ENCODE results near the gene GRAMD2B.
"Not testable (repeated sequence)": the region's sequence is repeated elsewhere in the genome, so short reads cannot be mapped to it uniquely, and the experiment has no call there.

Gene GRAMD2B

DNA sequence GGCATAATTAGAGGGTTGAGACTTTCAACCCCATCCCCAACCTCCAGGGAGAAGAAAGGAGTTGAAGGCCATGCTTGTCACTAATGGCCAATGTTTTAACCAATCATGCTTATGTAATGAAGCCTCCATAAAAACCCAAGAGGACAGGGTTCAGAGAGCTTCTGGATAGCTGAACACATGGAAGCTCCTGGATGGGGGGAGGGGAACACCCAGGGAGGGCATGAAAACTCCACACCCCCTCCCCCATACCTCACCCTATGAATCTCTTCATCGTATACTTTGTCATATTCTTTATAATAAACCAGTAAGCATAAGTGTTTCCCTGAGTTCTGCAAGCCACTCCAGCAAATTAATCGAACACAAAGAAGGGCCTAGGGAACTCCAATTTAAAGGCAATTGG is 90.1 kb downstream of the GRAMD2B start:
- no peaks in the 10 kb centered on the region for H3K9me3 Mint-ChIP-seq

DNA sequence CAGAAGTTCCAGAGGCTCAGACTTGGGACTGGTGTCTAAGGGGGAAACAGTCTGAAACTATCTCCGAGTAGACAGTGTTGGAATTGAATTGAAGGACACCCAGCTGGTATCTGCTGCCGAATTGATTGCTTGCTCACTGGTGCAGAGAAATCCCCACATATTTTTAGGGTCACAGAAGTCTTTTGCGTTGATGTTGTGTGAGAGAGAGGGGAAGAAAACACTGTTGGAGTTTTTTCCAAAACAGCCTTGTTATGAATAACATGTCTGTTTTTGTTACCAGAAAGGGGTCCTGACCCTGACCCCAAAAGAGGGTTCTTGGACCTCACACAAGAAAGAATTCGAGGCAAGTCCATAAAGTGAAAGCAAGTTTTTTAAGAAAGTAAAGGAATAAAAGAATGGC is 90.5 kb downstream of the GRAMD2B start:
- DNase-seq (ENCODE audit: low spot score in 2 of 2): no peak
- no peaks in the 10 kb centered on the region for H3K9me3 Mint-ChIP-seq
- no peak for ATAC-seq (replicated peaks; ENCODE audit: extremely low read depth, poor library complexity, severe bottlenecking)
- no peak overlapping the region for H3K27ac Mint-ChIP-seq (ENCODE audit: low read depth)
- H3K27me3 Mint-ChIP-seq: no peaks in the 10 kb centered on the region
- H3K4me1 Mint-ChIP-seq: peaks cover 6% of the 10 kb centered on the region
- no peaks in the 10 kb centered on the region for H3K36me3 Mint-ChIP-seq (ENCODE audit: insufficient read depth)
- H3K4me3 Mint-ChIP-seq: no peak overlapping the region

More for the DNA sequence above, 90.1 kb downstream of the GRAMD2B start:
- Mint-ChIP-seq H3K36me3 (ENCODE audit: insufficient read depth) (no peaks in the 10 kb centered on the region), H3K27ac (ENCODE audit: low read depth) (no peak overlapping the region), H3K4me1 (peaks cover 10% of the 10 kb centered on the region), H3K4me3 (no peak overlapping the region), H3K27me3 (no peaks in the 10 kb centered on the region)
- ATAC-seq (replicated peaks; ENCODE audit: extremely low read depth, poor library complexity, severe bottlenecking) (no peak), DNase-seq (ENCODE audit: low spot score in 2 of 2) (no peak)

DNA sequence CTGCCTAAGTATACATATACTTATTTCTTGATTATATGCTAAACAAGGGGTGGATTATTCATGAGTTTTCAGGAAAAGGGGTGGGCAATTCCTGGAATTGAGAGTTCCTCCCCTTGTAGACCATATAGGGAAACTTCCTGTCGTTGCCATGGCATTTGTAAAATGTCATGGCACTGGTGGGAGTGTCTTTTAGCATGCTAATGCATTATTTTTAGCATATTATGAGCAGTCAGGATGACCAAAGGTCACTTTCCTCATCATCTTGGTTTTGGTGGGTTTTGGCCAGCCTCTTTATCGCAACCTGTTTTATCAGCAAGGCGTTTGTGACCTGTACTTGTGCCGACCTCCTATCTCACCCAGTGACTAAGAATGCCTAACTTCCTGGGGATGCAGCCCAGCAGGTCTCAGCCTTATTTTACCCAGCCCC is 90.9 kb downstream of the GRAMD2B start:
- no peak for ATAC-seq (replicated peaks; ENCODE audit: extremely low read depth, poor library complexity, severe bottlenecking)
- peaks cover under 1% of the 10 kb centered on the region for H3K27me3 Mint-ChIP-seq

DNA sequence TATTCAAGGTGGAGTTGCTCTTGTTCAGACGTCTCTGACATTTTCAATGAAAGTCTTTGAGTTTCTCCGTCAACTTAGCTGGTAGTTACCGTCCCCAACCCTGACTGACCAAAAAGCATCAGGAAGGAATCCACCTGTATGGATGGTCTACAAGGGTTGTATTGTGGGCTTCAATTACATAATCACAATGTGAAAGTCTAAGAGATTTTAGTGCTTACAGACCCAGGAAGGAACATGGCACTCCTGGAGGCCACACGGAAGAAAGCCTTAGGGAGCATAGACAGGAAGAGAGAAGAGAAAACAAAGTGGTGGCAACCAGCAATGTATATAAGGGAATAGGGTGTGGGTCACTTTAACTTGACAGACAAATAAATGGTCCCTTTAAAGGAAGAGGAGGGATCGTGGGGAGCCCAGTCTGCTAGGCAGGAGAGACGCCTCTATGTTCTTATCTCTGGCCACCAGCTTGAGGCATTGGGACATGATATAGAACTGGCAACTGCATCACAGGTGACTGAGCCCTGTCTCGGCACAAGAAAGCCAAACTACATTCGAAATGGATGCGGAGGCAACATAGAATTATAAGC is 91.4 kb downstream of the GRAMD2B start:
- peaks cover 5% of the 10 kb centered on the region for H3K27me3 Mint-ChIP-seq
- H3K4me3 Mint-ChIP-seq: no peak overlapping the region
- no peaks in the 10 kb centered on the region for H3K36me3 Mint-ChIP-seq (ENCODE audit: insufficient read depth)
- H3K4me1 Mint-ChIP-seq: no peaks in the 10 kb centered on the region
- no peaks in the 10 kb centered on the region for H3K9me3 Mint-ChIP-seq
- no peak overlapping the region for H3K27ac Mint-ChIP-seq (ENCODE audit: low read depth)
- ATAC-seq (replicated peaks; ENCODE audit: extremely low read depth, poor library complexity, severe bottlenecking) (no peak), DNase-seq (ENCODE audit: low spot score in 2 of 2) (no peak)

More for the DNA sequence above, 90.9 kb downstream of the GRAMD2B start:
- Mint-ChIP-seq H3K4me3 (no peak overlapping the region), H3K4me1 (peaks cover 2% of the 10 kb centered on the region), H3K9me3 (no peaks in the 10 kb centered on the region), H3K27ac (ENCODE audit: low read depth) (no peak overlapping the region), H3K36me3 (ENCODE audit: insufficient read depth) (no peaks in the 10 kb centered on the region)
- DNase-seq (ENCODE audit: low spot score in 2 of 2): no peak

DNA sequence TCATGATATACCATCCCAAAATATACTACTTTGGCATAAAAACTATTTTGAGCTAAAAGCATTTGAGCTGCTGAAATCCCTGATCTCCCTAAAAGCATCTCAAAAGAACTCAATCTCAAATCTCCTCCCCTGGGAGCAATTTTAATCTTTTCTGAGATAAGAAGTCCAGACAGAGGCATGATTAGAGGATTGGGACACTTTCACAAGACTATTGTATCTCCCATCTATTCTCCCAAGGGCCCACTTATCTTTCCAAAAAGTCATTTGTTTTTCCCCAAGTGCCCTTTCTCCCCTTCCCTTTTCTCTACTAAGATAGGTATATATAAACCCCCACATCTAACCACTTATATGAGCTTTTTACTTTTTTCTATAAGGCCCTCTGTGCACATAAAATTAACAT is 92.1 kb downstream of the GRAMD2B start:
- H3K4me3 Mint-ChIP-seq: no peak overlapping the region
- no peaks in the 10 kb centered on the region for H3K9me3 Mint-ChIP-seq
- H3K4me1 Mint-ChIP-seq: no peaks in the 10 kb centered on the region
- no peak overlapping the region for H3K27ac Mint-ChIP-seq (ENCODE audit: low read depth)
- peaks cover 11% of the 10 kb centered on the region for H3K27me3 Mint-ChIP-seq
- DNase-seq (ENCODE audit: low spot score in 2 of 2) (no peak), ATAC-seq (replicated peaks; ENCODE audit: extremely low read depth, poor library complexity, severe bottlenecking) (no peak)
- no peaks in the 10 kb centered on the region for H3K36me3 Mint-ChIP-seq (ENCODE audit: insufficient read depth)

DNA sequence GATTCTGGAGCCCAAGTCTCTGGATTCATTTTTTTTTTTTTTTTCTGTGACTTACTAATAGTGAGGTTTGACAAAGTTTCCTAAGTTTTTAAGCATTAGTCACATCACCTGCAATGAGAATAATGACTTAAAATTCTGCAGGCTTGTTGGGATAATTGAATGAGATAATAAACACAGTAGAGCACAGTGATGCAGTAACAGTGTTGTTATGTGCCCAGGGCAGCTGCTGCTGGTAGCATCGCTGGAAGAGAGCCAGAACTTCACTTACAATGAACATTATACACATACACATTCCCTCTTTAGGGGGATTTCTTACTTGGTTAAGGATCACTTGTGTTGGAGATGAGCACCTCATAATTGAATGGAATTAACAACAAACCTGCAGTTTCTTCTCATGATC is 92.9 kb downstream of the GRAMD2B start:
- no peaks in the 10 kb centered on the region for H3K36me3 Mint-ChIP-seq (ENCODE audit: insufficient read depth)
- no peak for DNase-seq (ENCODE audit: low spot score in 2 of 2)
- ATAC-seq (replicated peaks; ENCODE audit: extremely low read depth, poor library complexity, severe bottlenecking): no peak
- peaks cover 11% of the 10 kb centered on the region for H3K27me3 Mint-ChIP-seq
- H3K4me1 Mint-ChIP-seq: no peaks in the 10 kb centered on the region
- H3K9me3 Mint-ChIP-seq: no peaks in the 10 kb centered on the region
- H3K4me3 Mint-ChIP-seq: no peak overlapping the region
- no peak overlapping the region for H3K27ac Mint-ChIP-seq (ENCODE audit: low read depth)

DNA sequence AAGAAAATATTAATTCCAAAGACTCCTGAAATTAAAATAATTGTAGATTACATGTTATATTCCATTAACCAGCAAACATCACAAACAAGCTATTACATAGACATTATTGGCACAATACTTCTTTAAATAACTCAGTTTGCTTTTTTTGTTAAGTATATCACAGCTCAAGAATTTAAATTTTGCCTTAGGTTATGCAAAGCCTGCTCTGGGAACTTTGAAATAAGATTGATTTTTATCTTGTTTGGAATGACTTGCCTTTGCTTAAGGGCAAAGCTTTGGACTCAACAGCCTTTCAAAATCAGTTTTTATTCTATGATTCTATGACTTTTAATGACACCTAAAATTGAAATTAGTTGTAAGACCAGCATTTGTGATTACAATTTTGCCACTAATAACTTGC is 93.6 kb downstream of the GRAMD2B start:
- H3K27ac Mint-ChIP-seq (ENCODE audit: low read depth): no peak overlapping the region
- no peaks in the 10 kb centered on the region for H3K9me3 Mint-ChIP-seq
- no peak overlapping the region for H3K4me3 Mint-ChIP-seq
- H3K36me3 Mint-ChIP-seq (ENCODE audit: insufficient read depth): no peaks in the 10 kb centered on the region
- DNase-seq (ENCODE audit: low spot score in 2 of 2) (no peak), ATAC-seq (replicated peaks; ENCODE audit: extremely low read depth, poor library complexity, severe bottlenecking) (no peak)
- peaks cover 11% of the 10 kb centered on the region for H3K27me3 Mint-ChIP-seq
- H3K4me1 Mint-ChIP-seq: no peaks in the 10 kb centered on the region

DNA sequence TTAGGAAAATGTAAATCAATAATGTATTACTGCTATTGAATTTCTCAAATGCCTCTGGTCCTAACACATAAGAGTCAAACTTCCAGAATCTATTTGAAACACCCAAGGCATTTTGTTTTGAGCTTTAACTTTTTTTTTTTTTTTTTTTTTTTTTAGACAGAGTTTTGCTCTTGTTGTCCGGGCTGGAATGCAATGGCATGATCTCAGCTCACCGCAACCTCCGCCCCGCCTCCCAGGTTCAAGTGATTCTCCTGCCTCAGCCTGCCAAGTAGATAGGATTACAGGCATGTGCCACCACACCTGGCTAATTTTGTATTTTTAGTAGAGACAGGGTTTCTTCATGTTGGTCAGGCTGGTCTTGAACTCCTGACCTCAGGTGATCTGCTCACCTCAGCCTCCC is 96.0 kb downstream of the GRAMD2B start:
- H3K9me3 Mint-ChIP-seq; H3K4me1 Mint-ChIP-seq; ATAC-seq (replicated peaks; ENCODE audit: extremely low read depth, poor library complexity, severe bottlenecking); H3K27ac Mint-ChIP-seq (ENCODE audit: low read depth); DNase-seq (ENCODE audit: low spot score in 2 of 2); H3K4me3 Mint-ChIP-seq; H3K36me3 Mint-ChIP-seq (ENCODE audit: insufficient read depth): not testable (repeated sequence)
- H3K27me3 Mint-ChIP-seq: peaks cover 11% of the 10 kb centered on the region

DNA sequence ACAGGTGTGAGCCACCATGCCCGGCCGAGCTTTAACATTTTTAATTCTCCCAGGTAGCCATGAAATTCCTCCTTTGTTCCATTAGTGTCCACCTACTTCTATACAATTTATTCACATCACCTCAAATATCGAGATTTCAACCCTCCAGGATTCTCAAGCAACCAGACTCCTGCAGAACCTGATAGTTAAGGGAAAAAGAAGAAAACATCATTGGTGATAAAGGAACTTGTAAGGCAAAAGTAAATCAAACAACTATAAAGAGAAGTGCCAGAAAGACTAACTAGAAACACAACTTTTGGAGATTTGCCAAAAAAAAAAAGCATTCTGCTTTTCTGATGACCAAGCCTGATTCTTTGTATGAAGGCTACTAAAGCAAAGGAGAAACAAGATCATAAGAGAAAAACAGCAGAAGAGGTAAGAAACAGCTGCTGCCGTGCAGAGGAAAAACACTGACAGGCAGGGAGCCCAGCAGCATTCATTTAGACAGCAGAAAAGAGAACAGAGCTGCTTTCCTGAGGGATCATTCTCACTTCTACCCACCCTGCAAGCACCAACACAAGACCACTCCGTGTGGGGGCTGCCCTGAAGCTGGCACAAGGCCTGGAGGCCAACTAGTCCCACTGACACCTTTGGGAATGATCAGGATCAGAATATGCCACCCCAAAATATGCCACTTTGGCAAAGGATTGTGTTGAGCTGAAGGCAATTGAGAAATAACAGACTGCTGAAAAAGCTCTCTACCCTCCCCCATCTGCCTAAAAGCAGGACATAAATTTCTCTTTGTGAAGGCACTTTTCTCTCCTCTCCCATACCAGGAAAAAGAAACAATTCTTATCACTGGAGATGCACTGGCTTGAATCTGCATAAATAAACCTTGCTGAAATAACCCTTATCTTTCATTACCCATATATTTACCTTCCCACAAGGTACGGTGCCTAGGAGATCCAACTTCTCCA is 96.7 kb downstream of the GRAMD2B start:
- Mint-ChIP-seq H3K9me3 (no peaks in the 10 kb centered on the region), H3K27me3 (peaks cover 11% of the 10 kb centered on the region), H3K27ac (ENCODE audit: low read depth) (no peak overlapping the region), H3K4me1 (no peaks in the 10 kb centered on the region), H3K36me3 (ENCODE audit: insufficient read depth) (no peaks in the 10 kb centered on the region), H3K4me3 (no peak overlapping the region)
- DNase-seq (ENCODE audit: low spot score in 2 of 2) (no peak), ATAC-seq (replicated peaks; ENCODE audit: extremely low read depth, poor library complexity, severe bottlenecking) (no peak)

DNA sequence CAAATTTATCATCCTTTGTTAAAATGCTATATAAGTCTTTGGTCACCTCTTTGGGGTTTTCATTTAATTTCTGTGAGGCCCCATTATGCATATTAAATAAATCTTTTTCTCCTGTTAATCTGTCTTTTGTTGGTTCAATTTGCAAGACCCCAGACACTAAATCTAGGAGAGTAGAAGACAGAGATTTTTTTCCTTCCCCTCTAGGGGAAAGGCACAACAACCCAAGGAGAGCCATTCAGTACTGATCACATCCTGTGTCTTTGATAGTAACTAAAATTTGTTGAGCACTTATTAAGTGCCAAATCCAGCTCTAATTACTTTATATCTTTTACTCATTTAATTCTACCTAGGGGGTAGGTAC is 97.4 kb downstream of the GRAMD2B start:
- H3K4me3 Mint-ChIP-seq: no peak overlapping the region
- no peak overlapping the region for H3K27ac Mint-ChIP-seq (ENCODE audit: low read depth)
- H3K9me3 Mint-ChIP-seq: no peaks in the 10 kb centered on the region
- peaks cover 12% of the 10 kb centered on the region for H3K27me3 Mint-ChIP-seq
- DNase-seq (ENCODE audit: low spot score in 2 of 2): no peak
- H3K36me3 Mint-ChIP-seq (ENCODE audit: insufficient read depth): no peaks in the 10 kb centered on the region
- ATAC-seq (replicated peaks; ENCODE audit: extremely low read depth, poor library complexity, severe bottlenecking): no peak
- no peaks in the 10 kb centered on the region for H3K4me1 Mint-ChIP-seq

DNA sequence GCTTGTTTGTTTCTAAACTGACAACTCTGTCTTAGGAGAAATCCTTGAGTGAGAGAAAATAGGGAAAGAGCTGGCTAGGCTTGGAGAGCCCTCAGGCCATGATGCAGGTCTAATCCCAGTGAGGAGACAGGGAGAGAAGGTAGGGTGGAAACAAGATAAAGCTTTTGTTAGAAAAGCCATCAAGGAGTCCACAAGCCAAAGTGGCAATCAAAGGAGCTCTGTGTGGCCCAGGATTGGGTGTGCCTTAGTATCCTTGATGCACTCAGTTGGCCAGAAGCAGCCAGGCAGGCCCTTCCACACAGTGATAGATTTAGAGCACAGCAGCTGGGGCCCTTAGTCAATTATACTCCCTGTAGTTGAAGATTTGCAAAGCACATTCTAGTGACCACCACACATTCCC is 97.9 kb downstream of the GRAMD2B start:
- ATAC-seq (replicated peaks; ENCODE audit: extremely low read depth, poor library complexity, severe bottlenecking) (no peak), DNase-seq (ENCODE audit: low spot score in 2 of 2) (no peak)
- Mint-ChIP-seq H3K4me1 (no peaks in the 10 kb centered on the region), H3K36me3 (ENCODE audit: insufficient read depth) (no peaks in the 10 kb centered on the region), H3K27me3 (peaks cover 18% of the 10 kb centered on the region), H3K27ac (ENCODE audit: low read depth) (no peak overlapping the region), H3K9me3 (no peaks in the 10 kb centered on the region), H3K4me3 (no peak overlapping the region)

DNA sequence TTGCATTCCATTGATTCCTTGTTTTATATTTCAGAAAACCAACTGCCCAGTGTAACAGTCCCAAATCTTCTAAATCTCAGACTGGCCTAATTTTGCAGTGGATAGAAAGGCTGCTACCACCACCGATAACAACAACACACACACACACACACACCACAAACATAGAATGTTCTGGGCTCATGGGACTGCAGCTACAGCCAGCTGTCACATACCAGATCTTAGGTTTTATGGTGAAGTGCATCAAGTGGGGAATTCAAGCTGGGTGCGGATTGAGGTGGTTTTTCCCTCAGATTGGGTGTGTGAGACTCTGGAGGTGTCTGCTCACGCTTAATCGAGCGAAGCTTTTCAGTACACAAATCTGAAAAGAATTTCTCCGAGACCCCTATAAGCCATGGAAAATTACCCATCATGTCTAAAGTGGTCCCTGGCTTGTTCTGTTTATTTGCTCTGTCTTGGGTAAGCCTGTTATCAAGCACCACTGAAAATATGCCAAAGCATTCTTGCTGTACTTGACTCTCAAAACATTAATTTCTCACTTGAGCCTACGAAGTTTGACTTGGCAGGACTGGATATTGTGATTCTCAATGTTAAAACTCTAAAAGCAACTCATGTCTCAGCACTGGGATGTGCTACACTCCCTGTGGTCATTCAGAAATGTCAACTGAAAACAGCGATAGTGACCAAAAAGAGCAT is 100.8 kb downstream of the GRAMD2B start:
- H3K9me3 Mint-ChIP-seq: no peaks in the 10 kb centered on the region
- no peaks in the 10 kb centered on the region for H3K36me3 Mint-ChIP-seq (ENCODE audit: insufficient read depth)
- no peak overlapping the region for H3K4me3 Mint-ChIP-seq
- no peak overlapping the region for H3K27ac Mint-ChIP-seq (ENCODE audit: low read depth)
- DNase-seq (ENCODE audit: low spot score in 2 of 2): no peak
- no peaks in the 10 kb centered on the region for H3K4me1 Mint-ChIP-seq
- peaks cover 29% of the 10 kb centered on the region for H3K27me3 Mint-ChIP-seq
- no peak for ATAC-seq (replicated peaks; ENCODE audit: extremely low read depth, poor library complexity, severe bottlenecking)

All from central memory CD8-positive, alpha-beta T cell (primary cell).